C4-2B (cell line): ENCODE measurements around the gene TRIM72.

Experiments
- CTCF ChIP-seq: fragments of 450-650 bp; conservative IDR thresholded peaks from 2 replicates; pipeline ENCODE4 v1.5.1; 2017; ENCODE audit warnings: mild to moderate bottlenecking
- ZFX ChIP-seq: fragments of 450-650 bp; IDR thresholded peaks from 2 replicates; pipeline ENCODE4 v1.6.1; 2017

GRCh38 chr16:31258366-31258765 lies 44.4 kb downstream of the TRIM72 start:
- TF ChIP-seq CTCF (no peak), ZFX (no peak)
